Measurements from ENCODE around the gene DERL3.

- TF ChIP-seq, protein P1, sequence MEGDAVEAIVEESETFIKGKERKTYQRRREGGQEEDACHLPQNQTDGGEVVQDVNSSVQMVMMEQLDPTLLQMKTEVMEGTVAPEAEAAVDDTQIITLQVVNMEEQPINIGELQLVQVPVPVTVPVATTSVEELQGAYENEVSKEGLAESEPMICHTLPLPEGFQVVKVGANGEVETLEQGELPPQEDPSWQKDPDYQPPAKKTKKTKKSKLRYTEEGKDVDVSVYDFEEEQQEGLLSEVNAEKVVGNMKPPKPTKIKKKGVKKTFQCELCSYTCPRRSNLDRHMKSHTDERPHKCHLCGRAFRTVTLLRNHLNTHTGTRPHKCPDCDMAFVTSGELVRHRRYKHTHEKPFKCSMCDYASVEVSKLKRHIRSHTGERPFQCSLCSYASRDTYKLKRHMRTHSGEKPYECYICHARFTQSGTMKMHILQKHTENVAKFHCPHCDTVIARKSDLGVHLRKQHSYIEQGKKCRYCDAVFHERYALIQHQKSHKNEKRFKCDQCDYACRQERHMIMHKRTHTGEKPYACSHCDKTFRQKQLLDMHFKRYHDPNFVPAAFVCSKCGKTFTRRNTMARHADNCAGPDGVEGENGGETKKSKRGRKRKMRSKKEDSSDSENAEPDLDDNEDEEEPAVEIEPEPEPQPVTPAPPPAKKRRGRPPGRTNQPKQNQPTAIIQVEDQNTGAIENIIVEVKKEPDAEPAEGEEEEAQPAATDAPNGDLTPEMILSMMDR (conservative IDR thresholded peaks at IDR 0.05; ENCODE audit: low read depth in 2 of 2), result no peak
- TF ChIP-seq, protein P2, sequence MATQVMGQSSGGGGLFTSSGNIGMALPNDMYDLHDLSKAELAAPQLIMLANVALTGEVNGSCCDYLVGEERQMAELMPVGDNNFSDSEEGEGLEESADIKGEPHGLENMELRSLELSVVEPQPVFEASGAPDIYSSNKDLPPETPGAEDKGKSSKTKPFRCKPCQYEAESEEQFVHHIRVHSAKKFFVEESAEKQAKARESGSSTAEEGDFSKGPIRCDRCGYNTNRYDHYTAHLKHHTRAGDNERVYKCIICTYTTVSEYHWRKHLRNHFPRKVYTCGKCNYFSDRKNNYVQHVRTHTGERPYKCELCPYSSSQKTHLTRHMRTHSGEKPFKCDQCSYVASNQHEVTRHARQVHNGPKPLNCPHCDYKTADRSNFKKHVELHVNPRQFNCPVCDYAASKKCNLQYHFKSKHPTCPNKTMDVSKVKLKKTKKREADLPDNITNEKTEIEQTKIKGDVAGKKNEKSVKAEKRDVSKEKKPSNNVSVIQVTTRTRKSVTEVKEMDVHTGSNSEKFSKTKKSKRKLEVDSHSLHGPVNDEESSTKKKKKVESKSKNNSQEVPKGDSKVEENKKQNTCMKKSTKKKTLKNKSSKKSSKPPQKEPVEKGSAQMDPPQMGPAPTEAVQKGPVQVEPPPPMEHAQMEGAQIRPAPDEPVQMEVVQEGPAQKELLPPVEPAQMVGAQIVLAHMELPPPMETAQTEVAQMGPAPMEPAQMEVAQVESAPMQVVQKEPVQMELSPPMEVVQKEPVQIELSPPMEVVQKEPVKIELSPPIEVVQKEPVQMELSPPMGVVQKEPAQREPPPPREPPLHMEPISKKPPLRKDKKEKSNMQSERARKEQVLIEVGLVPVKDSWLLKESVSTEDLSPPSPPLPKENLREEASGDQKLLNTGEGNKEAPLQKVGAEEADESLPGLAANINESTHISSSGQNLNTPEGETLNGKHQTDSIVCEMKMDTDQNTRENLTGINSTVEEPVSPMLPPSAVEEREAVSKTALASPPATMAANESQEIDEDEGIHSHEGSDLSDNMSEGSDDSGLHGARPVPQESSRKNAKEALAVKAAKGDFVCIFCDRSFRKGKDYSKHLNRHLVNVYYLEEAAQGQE (IDR thresholded peaks at IDR 0.05; ENCODE audit: unreplicated experiment), result no peak
- TF ChIP-seq POLR2AphosphoS5 (IDR thresholded peaks at IDR 0.05; ENCODE audit: low read depth) (no peak), EZH2phosphoT487 (IDR thresholded peaks at IDR 0.05; ENCODE audit: unreplicated experiment) (no peak), NANOG (IDR thresholded peaks at IDR 0.05; ENCODE audit: borderline replicate concordance) (no peak), EZH2 (IDR thresholded peaks at IDR 0.05; ENCODE audit: low read depth, unreplicated experiment) (no peak), ZNF331 (CRISPR knock-in tag; IDR thresholded peaks at IDR 0.05; ENCODE audit: low read depth) (no peak), CREB1 (CRISPR knock-in tag; IDR thresholded peaks at IDR 0.05; ENCODE audit: low read depth) (no peak)
Observed at GRCh38 chr22:23868580-23868979, 29.8 kb upstream of the DERL3 start.

Data from GM23338 (cell line).